HG03045 (cell line): ENCODE measurements around the gene COL6A3.
"Not testable (repeated sequence)": the region's sequence is repeated elsewhere in the genome, so short reads cannot be mapped to it uniquely, and the experiment has no call there.

Source experiments
- ATAC-seq: cut with Tn5 transposase; IDR thresholded peaks from one replicate; pipeline ENCODE4 v1.9.1; 2021; ENCODE audit warnings: mild to moderate bottlenecking, moderate library complexity; ENCODE audit not compliant: unreplicated experiment

Gene COL6A3

DNA sequence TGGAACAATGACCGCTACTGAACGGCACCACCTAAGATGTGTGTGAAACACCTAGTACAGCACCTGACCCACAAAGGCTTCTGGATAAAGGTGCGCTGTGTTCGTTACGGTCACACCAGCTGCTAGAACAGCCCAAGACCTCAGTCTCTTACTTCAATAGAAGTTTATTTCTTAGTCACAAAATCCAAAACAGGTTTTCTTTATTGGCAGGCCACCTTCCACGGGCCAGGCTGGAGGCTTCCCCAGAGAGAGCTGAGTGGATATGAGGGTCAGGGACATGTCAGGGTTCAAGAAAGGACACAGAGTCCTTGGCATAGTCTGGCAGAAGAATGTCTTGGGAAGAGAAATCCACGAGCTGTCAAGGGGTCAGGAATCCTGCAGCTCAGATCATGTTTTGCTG, 92.2 kb downstream of the COL6A3 start:
- ATAC-seq, result no peak

DNA sequence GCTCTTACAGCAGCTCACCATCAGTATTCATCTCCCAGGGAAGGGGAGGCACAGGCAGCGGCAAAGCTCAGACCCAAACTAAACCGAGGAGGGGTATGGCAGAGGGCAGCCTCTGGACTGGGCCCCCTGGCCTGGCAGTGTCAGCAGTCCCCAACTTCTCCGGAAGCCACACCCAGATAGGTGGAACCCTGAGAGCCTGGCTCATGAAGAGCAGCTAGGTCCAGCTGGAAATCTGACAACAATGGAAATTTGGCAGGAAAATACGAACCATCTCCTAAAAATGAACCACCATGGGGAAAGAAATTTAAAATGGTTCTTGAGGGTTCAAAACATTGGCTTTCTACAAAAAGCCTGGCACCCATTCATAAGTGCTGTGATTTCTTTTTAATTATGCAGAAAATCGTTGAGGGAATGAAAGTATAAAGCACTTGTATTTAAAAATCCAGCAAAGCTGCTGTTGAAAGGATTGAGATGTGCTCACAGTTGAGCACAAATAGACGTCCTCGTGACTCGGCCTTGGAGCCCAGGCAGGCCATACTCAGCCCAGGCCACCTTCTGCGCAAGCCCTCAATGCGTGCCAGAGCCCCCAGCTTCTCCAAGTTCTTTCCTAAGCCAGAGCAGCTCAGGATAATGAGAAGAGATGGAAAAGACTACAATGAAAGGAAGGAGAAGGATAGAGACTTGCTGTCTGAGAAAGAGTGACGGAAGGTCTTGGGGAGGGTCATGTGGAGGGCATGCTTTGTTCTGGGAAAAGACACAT, 93.0 kb downstream of the COL6A3 start:
- no peak for ATAC-seq

DNA sequence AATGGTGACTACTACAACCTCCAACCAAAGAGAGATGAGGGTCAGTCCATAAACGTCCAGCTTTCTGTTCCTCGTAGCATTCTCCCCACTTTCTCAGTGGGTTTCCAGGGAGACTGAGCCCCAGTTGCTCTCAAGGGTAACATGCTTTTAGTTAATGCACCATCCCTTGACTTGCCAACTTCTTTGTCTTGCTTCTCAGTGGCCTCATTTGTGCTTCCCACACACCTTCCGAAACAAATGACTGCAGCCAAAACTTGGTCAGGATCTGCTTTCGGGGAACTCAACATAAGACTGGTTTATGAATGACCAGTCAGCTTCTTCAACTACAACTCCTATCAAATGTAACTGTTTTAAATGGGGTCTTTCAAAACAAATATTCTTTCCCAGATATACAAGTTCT, 94.1 kb downstream of the COL6A3 start:
- ATAC-seq, result no peak

DNA sequence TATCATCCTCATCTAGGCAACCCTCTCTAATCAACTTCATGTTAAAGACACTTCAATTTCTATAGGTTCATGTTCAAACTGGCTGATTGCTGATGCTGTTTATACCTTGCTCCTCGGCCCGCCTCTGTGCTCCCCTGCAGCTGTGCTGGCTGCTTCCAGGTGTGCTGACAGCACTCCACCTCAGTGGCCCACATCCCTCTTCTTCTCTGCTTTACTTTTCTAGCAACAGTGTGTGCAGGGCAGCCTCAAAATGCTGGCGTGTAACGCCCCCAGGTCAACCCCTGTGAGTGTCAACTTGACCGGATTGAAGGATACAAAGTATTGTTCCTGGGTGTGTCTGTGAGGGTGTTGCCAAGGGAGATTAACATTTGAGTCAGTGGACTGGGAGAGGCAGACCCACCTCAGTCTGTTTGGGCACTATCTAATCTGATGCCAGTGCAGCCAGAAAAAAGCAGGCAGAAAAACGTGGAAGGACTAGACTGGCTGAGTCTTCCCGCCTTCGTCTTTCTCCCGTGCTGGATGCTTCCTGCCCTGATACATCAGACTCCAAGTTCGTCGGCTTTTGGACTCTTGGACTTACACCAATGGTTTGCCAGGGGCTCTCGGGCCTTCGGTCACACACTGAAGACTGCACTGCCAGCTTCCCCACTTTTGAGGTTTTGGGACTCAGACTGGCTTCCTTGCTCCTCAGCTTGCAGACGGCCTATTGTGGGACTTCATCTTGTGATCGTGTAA, 94.7 kb downstream of the COL6A3 start:
- ATAC-seq, result no peak

DNA sequence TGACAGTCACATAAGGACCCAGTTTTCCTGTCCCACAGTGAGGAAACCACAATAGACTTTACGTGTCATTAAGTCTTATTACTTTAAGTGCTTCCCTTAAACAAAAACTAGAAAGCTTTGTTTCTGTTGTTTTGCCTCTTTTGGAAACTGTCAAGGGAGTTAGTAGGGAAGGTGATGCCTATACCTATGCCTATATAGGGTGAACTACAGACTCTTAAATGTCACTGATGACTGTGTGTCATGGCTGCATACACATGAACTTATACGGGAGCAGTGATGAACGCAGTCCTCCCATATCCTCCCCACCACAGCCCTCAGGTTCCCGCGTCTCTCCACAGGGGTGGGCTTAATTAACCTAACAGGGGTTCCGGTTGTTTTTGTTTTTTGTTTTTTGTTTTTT, 97.6 kb downstream of the COL6A3 start:
- no peak for ATAC-seq

DNA sequence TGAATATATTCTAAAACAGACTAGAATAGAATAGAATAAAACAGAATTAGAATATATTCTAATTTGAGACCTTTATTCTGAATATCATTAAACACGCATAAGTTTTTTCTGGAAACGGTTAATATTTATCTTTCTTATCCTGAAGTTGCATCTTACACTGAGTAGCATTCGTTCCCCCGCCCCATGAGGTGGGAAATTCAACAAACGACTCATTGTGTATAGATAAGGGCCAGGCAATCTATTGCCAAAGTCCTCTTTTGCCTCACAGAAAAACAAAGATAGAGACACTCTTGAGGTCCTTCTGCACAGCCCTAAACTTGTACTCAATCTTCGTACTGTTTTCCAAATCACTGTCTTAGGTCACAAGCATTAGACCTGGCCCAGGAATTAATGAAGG, 98.1 kb downstream of the COL6A3 start:
- no peak for ATAC-seq

DNA sequence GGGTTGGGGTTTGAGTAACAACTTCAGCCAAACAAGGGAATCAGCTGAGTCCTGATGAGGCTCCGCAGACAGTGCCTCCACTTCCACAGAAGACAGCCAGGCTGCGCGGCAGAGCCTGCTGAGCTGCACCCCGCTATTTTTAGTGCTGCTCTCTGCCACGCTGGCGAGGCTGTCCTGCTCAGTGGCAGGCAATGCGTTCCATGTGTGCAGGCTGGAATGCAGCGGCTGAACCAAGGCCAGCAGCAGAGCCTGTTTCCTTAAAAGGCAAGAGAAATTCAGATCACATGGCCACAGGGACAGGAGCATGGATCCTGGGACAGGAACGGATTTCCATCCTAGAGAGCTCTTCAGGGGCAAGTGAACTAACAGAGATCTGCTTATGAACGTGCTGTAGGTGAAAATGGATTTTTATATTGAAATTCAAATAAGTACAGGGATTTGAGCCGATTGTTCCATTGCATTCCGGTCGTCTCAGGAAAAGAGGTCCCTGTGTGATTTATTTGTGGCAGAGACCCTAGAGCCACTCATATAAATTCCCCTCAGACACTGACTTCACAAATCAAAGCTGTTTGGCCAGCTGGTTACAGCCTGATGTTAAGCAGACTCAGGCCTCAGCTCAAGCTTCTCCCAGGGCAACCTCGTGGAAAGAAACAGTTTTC, 98.7 kb downstream of the COL6A3 start:
- no peak for ATAC-seq

DNA sequence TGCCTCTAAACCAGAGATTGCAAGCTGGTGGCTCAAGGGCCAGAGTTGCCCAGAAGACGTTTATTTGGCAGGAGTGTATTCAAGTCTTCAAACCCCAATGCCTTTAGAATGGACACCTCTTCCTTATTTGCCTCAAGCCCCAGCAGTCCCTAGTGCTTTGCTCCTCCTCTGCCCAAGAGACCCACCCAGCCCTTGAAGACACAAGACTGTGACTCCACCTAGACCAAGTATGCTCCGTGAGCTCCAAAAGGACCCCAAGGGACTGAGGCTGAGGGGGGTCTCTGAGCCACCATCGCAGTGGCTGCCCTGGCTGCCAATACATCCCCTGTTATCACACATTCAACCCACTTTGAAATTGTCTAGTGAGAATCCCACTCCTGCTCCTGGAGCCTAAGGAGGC, 99.3 kb downstream of the COL6A3 start:
- ATAC-seq, result no peak

DNA sequence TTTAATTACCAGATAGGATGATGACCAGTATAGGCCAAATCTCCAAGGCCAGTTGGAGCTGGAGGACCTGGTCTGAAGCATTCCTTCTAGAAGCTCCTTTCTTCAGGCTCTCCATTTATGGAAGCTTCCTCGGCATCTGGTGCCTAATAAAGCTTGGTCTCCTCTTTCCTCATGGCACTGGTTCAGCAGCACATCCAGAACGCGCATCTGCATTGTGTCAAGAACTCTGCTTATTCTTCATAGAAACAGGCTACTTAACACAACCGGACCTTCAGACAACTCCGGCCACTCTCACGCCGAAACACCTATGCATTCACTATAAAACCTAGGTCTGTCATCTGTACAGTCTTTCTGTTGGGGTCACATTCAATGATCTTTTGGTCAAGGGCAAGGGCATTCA, 99.8 kb downstream of the COL6A3 start:
- ATAC-seq, result no peak

DNA sequence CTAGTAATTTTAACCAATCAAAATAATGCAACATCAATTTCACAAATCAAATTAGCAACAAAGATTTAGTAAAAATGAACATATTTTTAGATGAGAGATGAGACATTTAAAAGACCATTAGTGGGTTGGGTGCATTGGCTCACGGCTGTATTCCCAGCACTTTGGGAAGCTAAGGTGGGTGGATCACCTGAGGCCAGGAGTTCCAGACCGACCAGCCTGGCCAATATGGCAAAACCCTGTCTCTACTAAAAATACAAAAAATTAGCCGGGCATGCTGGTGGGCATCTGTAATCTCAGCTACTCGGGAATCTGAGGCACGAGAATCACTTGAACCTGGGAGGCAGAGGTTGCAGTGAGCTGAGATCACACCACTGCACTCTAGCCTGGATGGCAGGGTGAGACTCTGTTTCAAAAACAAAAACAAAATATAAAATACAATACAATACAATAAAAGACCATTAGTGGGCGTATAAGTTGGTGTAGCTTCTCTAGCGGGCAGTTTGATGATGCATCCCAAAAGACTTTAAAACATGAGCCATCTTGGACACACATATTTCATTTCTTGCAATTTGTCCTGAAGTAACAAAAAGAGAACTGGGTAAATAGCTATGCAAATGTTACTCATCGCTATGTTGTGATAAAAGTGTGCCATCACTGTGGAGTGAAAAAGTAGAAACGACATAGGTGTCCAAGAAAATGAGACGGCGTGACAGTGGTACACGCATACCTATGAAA, 101.8 kb downstream of the COL6A3 start:
- no peak for ATAC-seq

DNA sequence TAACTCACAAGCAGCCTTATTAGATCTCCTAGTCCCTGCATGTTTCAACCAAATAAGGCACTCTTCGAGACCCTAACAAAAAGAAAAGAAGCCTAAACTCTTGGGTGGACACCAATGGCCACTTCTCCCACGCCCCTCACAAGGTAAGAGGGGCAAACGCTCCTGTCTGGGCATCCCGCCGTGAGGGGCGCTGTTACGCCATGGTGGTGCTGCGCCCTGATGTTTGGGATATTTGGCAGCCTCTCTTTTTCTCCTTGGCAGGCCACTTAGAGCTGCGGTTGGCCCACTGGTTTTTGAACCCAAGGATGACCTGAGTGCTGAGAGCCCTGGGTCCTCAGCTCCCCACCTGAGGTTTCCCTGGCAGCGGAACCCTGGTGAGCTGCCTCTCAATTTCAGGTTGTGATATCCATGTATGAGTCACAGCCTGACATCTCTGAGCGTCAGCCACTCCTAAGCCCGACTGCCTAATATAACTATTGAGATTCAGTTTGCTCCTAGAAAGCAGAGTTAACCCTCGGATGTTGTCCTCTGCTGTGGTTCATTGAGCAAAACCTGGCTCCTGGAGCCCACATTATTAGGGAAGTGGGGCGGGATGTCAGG, 103.3 kb downstream of the COL6A3 start:
- no peak for ATAC-seq

DNA sequence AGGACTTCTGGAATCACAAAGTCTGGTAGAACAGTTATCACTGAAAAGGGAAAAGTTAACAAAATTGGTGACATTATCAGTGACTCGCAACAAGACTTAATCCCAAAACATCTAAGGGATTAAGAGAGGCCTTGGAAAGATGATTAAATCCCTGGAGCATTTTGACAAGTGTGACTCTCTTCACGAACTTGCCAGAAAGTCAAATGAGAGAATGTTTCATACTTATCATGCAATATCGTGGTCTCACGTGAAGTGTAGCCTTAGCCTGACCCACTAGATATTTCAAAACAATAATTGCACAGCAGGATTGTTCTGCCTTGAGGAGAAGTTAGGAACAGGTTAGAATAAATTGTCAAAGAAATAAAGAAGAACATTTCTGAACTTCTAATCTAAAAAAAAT, 104.5 kb downstream of the COL6A3 start:
- no peak for ATAC-seq

DNA sequence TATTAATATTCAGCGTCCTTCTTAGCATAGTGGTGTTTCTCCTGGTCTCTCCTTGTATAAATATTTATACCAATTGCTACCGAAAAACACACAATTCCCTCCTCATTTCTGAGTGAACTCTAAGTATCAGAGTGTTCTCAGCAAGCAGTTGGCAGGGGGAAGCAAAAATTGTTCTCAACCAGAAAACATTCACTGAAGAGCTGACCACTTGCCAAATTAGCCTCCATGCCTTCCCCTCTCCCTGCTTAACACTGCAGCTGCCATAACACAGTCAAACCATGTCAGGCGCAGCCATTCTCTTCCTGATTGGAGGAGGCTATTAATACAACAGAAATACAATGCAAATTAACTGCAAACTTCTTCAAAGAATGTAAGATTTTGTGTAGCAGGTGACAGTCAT, 105.0 kb downstream of the COL6A3 start:
- ATAC-seq, result no peak

DNA sequence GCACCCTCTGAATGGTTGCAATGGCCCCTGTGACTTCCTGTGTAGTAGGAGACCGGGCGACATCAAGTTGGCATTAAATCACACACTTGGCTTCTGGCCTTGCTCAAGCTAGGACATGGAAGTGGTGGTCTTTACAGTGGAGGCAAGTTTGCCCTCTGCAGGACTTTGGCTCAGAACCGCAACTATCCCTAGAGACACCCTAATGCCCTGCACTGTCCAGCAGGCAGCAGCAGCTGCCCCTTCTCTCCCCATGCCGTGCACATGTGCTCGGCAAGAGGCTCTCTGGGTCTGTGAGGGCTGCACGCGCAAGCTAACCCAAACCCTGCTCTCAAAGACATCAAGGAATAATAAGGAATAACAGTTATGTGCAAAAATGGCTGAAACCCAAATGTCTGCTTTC, 106.5 kb downstream of the COL6A3 start:
- no peak for ATAC-seq

DNA sequence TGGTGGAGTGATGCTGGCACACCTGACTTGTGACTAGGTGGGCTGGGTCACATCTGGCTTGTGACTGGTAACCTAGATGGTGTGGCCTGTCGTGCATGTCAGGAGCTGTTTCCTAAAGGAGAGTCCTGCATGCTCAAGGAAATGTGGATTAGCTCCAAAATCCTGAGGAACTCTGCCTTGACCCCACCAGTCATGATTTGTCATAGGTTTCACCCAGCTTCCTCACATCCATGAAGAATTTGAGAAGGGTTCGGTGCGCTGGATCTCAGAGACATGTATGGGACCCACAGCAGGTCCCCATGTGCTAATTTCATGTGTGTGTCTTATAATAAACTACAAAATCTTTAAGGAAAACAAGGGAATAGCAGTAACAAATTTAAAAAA, 107.2 kb downstream of the COL6A3 start:
- ATAC-seq, result no peak

DNA sequence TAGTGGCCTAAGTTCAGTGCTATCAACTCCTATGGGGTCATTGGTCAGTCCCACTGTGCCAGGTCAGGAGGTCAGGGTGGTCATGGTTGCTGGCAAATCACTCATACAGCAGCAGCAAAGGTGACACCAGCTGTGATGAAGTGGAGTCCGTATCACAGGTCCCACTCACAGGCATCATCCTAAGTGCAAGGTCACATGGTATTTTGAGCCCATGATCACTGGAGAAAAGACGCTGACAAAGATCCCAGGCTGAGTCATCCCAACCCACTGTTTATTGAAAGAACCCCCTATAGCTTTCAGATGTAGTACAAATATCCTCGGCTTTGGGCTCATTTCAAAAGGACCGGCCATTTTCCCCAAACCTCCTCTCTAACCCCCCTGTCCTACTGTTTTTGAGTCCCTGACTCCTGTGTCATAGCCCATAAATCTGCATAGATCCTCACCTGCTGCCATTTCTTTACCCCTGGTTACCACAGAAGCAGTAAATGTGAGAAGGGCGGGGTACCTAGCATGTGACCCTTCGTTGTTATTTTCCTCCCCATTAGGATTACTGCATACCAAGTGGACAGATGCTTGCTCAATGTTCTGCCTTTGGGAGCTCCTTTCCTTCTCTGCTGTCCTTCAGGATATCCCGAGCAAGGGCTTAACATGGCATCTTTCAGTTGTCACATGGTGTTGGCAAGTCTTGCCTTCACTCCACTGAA, 107.7 kb downstream of the COL6A3 start:
- ATAC-seq, result no peak

DNA sequence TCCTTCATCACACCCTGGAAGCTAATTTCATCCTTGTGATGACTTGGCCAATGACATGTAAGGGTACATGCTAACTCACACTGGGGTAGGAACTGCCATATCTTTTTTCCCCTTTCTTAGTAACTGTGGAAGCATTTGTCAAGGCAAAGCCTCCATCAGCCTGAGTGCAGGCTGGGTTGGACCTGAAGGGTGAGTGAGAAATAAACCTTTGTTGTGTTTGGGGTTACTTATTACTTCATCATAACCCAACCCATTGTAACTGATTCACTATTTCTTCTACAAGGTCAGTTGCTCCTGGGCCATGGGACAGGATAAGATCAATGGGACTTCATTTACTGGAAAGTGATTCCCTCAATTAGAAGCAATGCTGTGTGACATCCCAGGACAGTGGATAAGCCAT, 108.4 kb downstream of the COL6A3 start:
- ATAC-seq, result no peak

DNA sequence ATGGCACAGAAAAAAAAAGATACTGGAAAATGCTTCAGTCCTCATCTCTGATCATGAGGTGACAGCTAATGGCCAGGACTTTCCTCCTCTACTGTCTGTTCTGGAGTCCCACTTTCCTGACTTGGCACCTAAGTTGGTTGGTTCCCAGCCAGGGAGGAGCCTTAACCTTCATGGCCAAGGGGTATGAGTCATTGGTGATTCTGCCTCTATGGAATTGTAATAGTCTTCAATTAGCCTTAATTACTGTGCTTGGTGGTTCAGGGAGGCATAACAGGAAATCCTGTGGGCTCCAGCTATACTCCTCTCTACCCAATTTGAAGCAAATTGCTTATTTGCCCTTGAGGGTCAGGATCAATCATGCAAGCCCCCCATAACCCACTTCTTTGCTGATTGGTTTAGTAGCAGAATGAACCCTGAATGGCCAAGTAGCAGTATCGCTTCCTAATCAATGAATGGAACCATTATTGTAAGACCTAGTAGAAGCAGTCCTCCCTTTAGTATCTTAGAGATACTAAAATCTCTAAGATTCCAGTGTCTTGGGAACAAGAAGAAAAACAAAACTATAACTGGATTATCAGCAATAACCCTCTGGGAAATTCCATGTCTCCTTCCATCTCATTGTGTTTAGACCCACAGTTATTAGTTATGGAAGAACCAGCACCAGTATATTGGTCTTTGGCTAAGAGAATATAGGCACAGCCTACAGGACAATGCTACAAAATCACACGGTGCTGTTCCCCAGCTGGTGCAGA, 109.0 kb downstream of the COL6A3 start:
- no peak for ATAC-seq

DNA sequence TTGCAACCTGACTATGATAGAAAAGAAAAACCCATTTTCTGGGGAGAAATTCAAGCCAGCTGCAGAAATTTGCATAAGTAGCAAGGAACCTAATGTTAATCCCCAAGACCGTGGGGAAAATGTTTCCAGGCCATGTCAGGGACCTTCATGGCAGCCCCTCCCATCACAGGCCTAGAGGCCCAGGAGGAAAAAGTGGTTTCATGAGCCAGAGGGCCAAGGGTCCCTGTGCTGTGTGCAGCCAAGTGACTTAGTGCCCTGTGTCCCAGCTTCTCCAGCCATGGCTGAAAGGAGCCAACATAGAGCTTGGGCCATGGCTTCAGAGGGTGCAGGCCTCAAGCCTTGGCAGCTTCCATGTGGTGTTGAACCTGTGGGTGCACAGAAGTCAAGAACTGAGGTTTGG, 110.7 kb downstream of the COL6A3 start:
- not testable (repeated sequence) for ATAC-seq

DNA sequence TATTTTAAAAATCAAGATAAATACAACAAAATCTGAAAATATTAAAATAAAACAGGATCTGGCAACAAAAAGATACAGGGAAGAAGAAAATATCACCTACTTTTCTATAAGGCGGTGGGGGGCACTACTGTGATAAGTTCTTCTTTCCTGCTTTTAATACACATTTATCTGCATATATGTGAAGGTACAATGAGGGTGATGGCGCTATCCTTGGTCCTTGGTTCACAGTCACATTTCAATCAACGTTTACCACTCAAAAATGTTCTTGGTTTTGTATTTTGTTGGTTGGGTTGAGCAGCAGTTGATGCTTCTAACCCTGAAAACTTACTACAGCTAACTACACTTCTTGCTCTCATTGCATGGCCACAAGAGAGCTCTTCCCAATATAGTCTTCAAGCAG, 112.4 kb downstream of the COL6A3 start:
- no peak for ATAC-seq
